Measurements from ENCODE around the gene GREB1. TPM values are rescaled to one million over a fixed set of nuclear protein-coding genes. Genes with fewer than 3 reads are reported as not detected.

Gene GREB1
- total RNA-seq, 4 donors from 2014 or later, result 8.1 to 74.3 (median 26.7) TPM

- Histone ChIP-seq H3K4me1 (no peaks in the 10 kb centered on the region), H3K4me3 (no peak overlapping the region), H3K27ac (no peak overlapping the region), H3K27me3 (no peaks in the 10 kb centered on the region), H3K9me3 (no peaks in the 10 kb centered on the region), H3K36me3 (peaks cover 0 to 80% (median 0%) of the 10 kb centered on the region in 3 donors)
- no peak for DNase-seq (ENCODE audit: low spot score in 2 of 2)
- TF ChIP-seq POLR2A (IDR thresholded peaks at IDR 0.05), result no peak
- 92 to 94% methylated on average over 24 to 31 of the region's 33 CpGs for WGBS, 2 donors
Observed at GRCh38 chr2:11617984-11618707, 84.3 kb downstream of the GREB1 start.

DNA sequence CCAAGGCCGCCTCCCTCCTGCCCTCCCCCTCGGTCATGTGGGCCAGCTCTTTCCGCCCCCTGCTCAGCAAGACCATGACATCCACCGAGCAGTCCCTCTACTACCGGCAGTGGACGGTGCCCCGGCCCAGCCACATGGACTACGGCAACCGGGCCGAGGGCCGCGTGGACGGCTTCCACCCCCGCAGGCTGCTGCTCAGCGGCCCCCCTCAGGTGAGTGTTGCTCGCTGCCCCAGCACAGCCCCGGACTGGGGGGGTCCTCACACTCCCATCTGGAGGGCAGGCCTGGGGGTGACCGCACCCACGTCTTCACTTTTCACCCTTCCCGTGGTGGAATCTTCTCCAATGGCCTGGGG is 84.8 kb downstream of the GREB1 start:
- TF ChIP-seq EP300 (IDR thresholded peaks at IDR 0.05) (no peak), POLR2A (IDR thresholded peaks at IDR 0.05) (no peak), CTCF (IDR thresholded peaks at IDR 0.05) (no peak)
- H3K4me1 ChIP-seq, result no peaks in the 10 kb centered on the region
- H3K27ac ChIP-seq, result no peak overlapping the region
- H3K27me3 ChIP-seq, result no peaks in the 10 kb centered on the region
- DNase-seq (ENCODE audit: low spot score in 2 of 2), result no peak
- peaks cover 0 to 77% (median 0%) of the 10 kb centered on the region in 3 donors for H3K36me3 ChIP-seq
- no peaks in the 10 kb centered on the region for H3K9me3 ChIP-seq
- no peak overlapping the region for H3K4me3 ChIP-seq
- WGBS, 2 donors, result 94 to 97% methylated on average over 19 to 20 of the region's 20 CpGs

DNA sequence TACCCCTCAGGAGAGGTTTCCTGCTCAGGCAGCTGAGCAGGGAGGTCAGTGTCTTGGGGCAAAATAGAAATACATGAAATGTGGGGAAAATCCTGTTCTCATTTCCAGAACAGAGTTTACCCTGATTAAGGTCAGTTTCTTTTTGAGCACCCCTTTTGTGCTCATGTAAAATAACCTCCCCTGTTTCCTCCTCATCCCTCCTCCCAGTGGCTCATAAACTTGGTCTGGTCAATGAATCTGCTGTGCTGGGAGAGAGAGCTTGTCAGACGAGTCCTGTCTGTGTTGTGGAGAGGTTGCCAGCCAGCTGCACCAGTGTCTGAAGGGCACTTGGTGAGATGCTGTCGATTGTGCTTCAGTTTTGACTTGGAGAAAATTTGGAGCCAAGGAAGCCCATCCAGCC is 87.6 kb downstream of the GREB1 start:
- 56 to 58% methylated on average over 2 of the region's 2 CpGs for WGBS, 2 donors
- H3K27ac ChIP-seq, result no peak overlapping the region
- no peaks in the 10 kb centered on the region for H3K4me1 ChIP-seq
- H3K9me3 ChIP-seq, result no peaks in the 10 kb centered on the region
- TF ChIP-seq POLR2A (IDR thresholded peaks at IDR 0.05), result no peak
- no peak for TF ChIP-seq CTCF (IDR thresholded peaks at IDR 0.05)
- no peak for TF ChIP-seq EP300 (IDR thresholded peaks at IDR 0.05)
- no peaks in the 10 kb centered on the region for H3K27me3 ChIP-seq
- H3K4me3 ChIP-seq, result no peak overlapping the region
- no peak for DNase-seq (ENCODE audit: low spot score in 2 of 2)
- H3K36me3 ChIP-seq, result peaks cover 0 to 80% (median 0%) of the 10 kb centered on the region in 3 donors

DNA sequence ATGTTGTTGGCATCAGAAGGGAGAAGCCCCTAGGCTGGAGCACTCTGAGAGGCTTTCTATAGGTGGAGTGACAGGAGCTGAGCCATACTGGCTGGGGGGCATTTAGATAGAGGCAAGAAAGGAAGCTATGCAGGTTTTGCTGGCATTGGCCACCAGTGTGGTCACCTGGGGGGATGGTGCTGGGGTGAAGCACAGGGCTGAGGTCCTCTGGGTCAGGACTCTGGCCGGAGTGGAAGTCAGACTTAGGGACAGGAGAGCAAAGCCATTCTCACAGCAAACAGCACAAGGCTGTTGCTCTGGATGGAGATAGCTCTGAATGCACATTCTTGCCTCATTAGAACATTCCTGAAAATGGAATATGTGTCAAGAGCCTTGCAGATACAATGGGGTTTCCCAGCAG is 88.8 kb downstream of the GREB1 start:
- DNase-seq (ENCODE audit: low spot score in 2 of 2), result no peak
- Histone ChIP-seq H3K36me3 (peaks cover 0 to 80% (median 0%) of the 10 kb centered on the region in 3 donors), H3K27me3 (no peaks in the 10 kb centered on the region), H3K4me3 (no peak overlapping the region), H3K4me1 (no peaks in the 10 kb centered on the region), H3K9me3 (no peaks in the 10 kb centered on the region), H3K27ac (no peak overlapping the region)
- WGBS, 2 donors, result 22 to 40% methylated on average over 1 of the region's 1 CpG
- TF ChIP-seq CTCF (IDR thresholded peaks at IDR 0.05) (no peak), POLR2A (IDR thresholded peaks at IDR 0.05) (no peak), EP300 (IDR thresholded peaks at IDR 0.05) (no peak)

DNA sequence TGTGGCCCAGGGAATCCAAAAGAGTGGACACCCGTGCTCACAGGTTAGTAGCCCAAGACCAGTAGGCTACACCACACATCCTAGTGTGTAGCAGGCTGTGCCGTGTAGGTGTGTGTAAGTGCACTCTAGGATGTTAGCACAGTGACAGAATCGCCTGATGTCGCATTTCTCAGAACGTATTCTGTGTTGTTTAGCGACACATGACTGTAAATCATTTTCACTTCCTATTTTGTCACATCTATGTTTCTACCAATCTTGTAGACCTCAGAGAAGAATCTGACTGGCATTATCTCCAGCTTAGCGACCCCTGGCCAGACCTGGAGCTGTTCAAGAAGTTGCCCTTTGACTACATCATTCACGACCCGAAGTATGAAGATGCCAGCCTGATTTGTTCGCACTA is 91.0 kb downstream of the GREB1 start:
- no peaks in the 10 kb centered on the region for H3K27me3 ChIP-seq
- no peaks in the 10 kb centered on the region for H3K9me3 ChIP-seq
- H3K27ac ChIP-seq, result no peak overlapping the region
- H3K4me1 ChIP-seq, result no peaks in the 10 kb centered on the region
- H3K36me3 ChIP-seq, result peaks cover 0 to 80% (median 0%) of the 10 kb centered on the region in 3 donors
- no peak overlapping the region for H3K4me3 ChIP-seq
- no peak for DNase-seq (ENCODE audit: low spot score in 2 of 2)
- 92 to 95% methylated on average over 10 of the region's 10 CpGs for WGBS, 2 donors
- TF ChIP-seq POLR2A (IDR thresholded peaks at IDR 0.05), result no peak
- no peak for TF ChIP-seq EP300 (IDR thresholded peaks at IDR 0.05)
- no peak for TF ChIP-seq CTCF (IDR thresholded peaks at IDR 0.05)

Measured in tibial nerve (tissue), 4 donors.